ENCODE measurements around the gene STON2. TPM values are rescaled to one million over a fixed set of nuclear protein-coding genes. Genes with fewer than 3 reads are reported as not detected.
A peak's percentile ranks its signal among the peaks of the same experiment; 100 is the strongest.

The STON2 gene
- total RNA-seq, 1 experiment from 2014 or later: 23.5 TPM

DNA sequence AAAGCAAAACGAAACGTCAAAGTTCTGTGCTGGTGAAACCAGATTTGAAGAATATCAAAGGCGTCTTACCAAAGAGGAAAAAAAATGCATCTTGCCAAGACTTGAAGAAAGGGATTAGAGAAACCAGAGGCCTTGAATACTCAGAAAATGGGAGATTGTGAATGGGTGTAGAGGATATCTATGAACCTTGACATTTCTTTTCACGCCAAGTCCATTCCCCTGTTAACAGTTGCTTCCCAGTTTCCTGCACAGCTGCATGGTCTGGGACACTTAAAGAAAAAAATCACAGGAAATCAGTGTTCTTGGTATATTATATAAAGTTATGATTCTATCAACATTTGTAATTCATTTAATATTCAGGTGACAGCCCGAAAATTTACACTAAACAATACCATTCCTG is 178.0 kb downstream of the STON2 start:
- no peaks in the 10 kb centered on the region for H3K27me3 Mint-ChIP-seq (ENCODE audit: insufficient read depth, unreplicated experiment)
- ChIA-PET CTCF (interaction anchor here (0.7 to 1.3 kb wide), 2 partner anchors 243 to 272 kb away, joined by 3 to 4 read pairs; no protein-coding TSS in a partner anchor), POLR2A (interaction anchor here (0.6 to 2.1 kb wide), 11 partner anchors 8 to 522 kb away, joined by 3 to 9 read pairs (median 5); partner anchors contain the start of gene SEL1L)
- peaks cover 17% of the 10 kb centered on the region for H3K36me3 Mint-ChIP-seq (ENCODE audit: insufficient read depth, unreplicated experiment)
- no peaks in the 10 kb centered on the region for H3K9me3 Mint-ChIP-seq (ENCODE audit: unreplicated experiment)
- no peak for DNase-seq (ENCODE audit: unreplicated experiment)
- BruUV-seq (replicated peaks): no TSS peak
- no peak for TF ChIP-seq CTCF (IDR thresholded peaks at IDR 0.05; ENCODE audit: unreplicated experiment)
- peak overlapping the region; percentile 93 for H3K4me3 Mint-ChIP-seq (ENCODE audit: unreplicated experiment)
- H3K27ac Mint-ChIP-seq (ENCODE audit: low read depth, unreplicated experiment): peak overlapping the region; percentile 99
- intact Hi-C loops (cut with micrococcal nuclease): loop anchor here (5.0 kb wide), 1 partner anchor 45 kb away; no protein-coding TSS in a partner anchor
- peaks cover 6% of the 10 kb centered on the region for H3K4me1 Mint-ChIP-seq (ENCODE audit: insufficient read depth, unreplicated experiment)

- peak overlapping the region; percentile 93 for H3K4me3 Mint-ChIP-seq (ENCODE audit: unreplicated experiment)
- no peaks in the 10 kb centered on the region for H3K9me3 Mint-ChIP-seq (ENCODE audit: unreplicated experiment)
- no peak for DNase-seq (ENCODE audit: unreplicated experiment)
- TF ChIP-seq CTCF (IDR thresholded peaks at IDR 0.05; ENCODE audit: unreplicated experiment): no peak
- H3K36me3 Mint-ChIP-seq (ENCODE audit: insufficient read depth, unreplicated experiment): peaks cover 19% of the 10 kb centered on the region
- BruUV-seq (replicated peaks): TSS peak; percentile 57
- peaks cover 6% of the 10 kb centered on the region for H3K4me1 Mint-ChIP-seq (ENCODE audit: insufficient read depth, unreplicated experiment)
- H3K27me3 Mint-ChIP-seq (ENCODE audit: insufficient read depth, unreplicated experiment): no peaks in the 10 kb centered on the region
- intact Hi-C loops (cut with micrococcal nuclease): loop anchor here (1.0 to 5.0 kb wide), 3 partner anchors 25 to 180 kb away; no protein-coding TSS in a partner anchor
- peak overlapping the region; percentile 99 for H3K27ac Mint-ChIP-seq (ENCODE audit: low read depth, unreplicated experiment)
- ChIA-PET POLR2A (interaction anchor here (0.6 to 2.1 kb wide), 19 partner anchors 9 to 523 kb away, joined by 3 to 9 read pairs (median 5); partner anchors contain the start of gene SEL1L), CTCF (interaction anchor here (0.7 to 1.0 kb wide), 2 partner anchors 234 to 273 kb away, joined by 4 read pairs; no protein-coding TSS in a partner anchor)
Measured at GRCh38 chr14:81221579-81222102, 178.5 kb downstream of the STON2 start.

- Mint-ChIP-seq H3K9me3 (ENCODE audit: unreplicated experiment) (no peaks in the 10 kb centered on the region), H3K4me3 (ENCODE audit: unreplicated experiment) (peak within 1 kb of the TSS; percentile 93), H3K4me1 (ENCODE audit: insufficient read depth, unreplicated experiment) (peaks cover 6% of the 10 kb centered on the region), H3K27me3 (ENCODE audit: insufficient read depth, unreplicated experiment) (no peaks in the 10 kb centered on the region), H3K27ac (ENCODE audit: low read depth, unreplicated experiment) (peak within 1 kb of the TSS; percentile 99), H3K36me3 (ENCODE audit: insufficient read depth, unreplicated experiment) (peaks cover 26% of the 10 kb centered on the region)
- DNase-seq (ENCODE audit: unreplicated experiment): peak; percentile 94
- intact Hi-C loops (cut with micrococcal nuclease): loop anchor here (1.0 to 5.0 kb wide), 3 partner anchors 26 to 180 kb away; no protein-coding TSS in a partner anchor
- BruUV-seq (replicated peaks): no TSS peak
- ChIA-PET POLR2A (interaction anchor here (0.6 to 2.1 kb wide), 20 partner anchors 10 to 313 kb away, joined by 3 to 9 read pairs (median 5); partner anchors contain the start of gene SEL1L), CTCF (interaction anchor here (1.0 kb wide), 1 partner anchor 235 kb away, joined by 4 read pairs; no protein-coding TSS in a partner anchor)
- TF ChIP-seq CTCF (IDR thresholded peaks at IDR 0.05; ENCODE audit: unreplicated experiment): no peak
Measured at GRCh38 chr14:81220830-81221578, 179.1 kb downstream of the STON2 start, which contains the start of gene GTF2A1. Gene GTF2A1, minus strand, starts transcription at chr14:81220959. Its CDS starts 441 bp downstream, at chr14:81220518.

DNA sequence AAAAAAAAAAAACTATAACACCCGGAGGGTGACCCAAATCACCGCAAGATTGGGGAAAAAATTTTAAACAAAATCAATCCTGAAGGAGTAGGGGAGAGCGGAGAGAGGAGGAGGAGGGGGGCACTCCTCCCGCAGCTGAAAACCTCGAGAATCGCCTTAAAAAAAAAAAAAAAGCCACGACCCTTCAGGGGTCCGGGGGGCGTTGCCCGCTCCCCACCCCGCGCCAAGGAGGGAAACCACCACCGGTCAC is 179.6 kb downstream of the STON2 start:
- Mint-ChIP-seq H3K27me3 (ENCODE audit: insufficient read depth, unreplicated experiment) (no peaks in the 10 kb centered on the region), H3K27ac (ENCODE audit: low read depth, unreplicated experiment) (peak overlapping the region; percentile 99), H3K36me3 (ENCODE audit: insufficient read depth, unreplicated experiment) (peaks cover 31% of the 10 kb centered on the region), H3K4me1 (ENCODE audit: insufficient read depth, unreplicated experiment) (peaks cover 6% of the 10 kb centered on the region), H3K9me3 (ENCODE audit: unreplicated experiment) (no peaks in the 10 kb centered on the region), H3K4me3 (ENCODE audit: unreplicated experiment) (peak overlapping the region; percentile 93)
- POLR2A ChIA-PET: interaction anchor here (0.6 to 2.1 kb wide), 14 partner anchors 13 to 313 kb away, joined by 3 to 8 read pairs (median 6); partner anchors contain the start of gene SEL1L
- intact Hi-C loops (cut with micrococcal nuclease): loop anchor here (2.0 to 5.0 kb wide), 2 partner anchors 26 to 47 kb away; no protein-coding TSS in a partner anchor
- CTCF ChIA-PET: no interaction called here
- no TSS peak for BruUV-seq (replicated peaks)
- no peak for TF ChIP-seq CTCF (IDR thresholded peaks at IDR 0.05; ENCODE audit: unreplicated experiment)
- DNase-seq (ENCODE audit: unreplicated experiment): no peak
